HG03045 (cell line): ENCODE data around the gene FOXP1.

Source experiments
- ATAC-seq: cut with Tn5 transposase; IDR thresholded peaks from one replicate; pipeline ENCODE4 v1.9.1; 2021; ENCODE audit warnings: mild to moderate bottlenecking, moderate library complexity; ENCODE audit not compliant: unreplicated experiment

Gene FOXP1

DNA sequence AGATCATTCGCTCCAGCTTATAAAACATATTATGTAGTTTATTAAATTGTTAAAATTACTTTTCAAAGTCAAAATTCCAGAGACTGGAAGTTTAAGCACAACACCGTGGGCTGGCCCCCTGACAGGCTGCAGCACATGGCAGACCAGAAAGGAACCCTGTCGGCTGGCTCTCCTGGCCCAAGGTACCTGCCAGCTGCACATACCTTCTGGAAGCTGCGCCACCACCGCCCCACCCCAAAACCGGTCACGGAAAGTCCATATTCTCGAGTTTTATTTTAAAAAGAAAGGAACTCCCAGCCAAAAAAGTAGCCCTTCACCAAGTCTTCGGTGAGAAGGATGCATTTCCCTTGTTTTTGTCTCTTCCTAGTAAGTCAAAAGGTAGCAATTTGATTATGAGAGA lies 94.6 kb downstream of the FOXP1 start:
- no peak for ATAC-seq

DNA sequence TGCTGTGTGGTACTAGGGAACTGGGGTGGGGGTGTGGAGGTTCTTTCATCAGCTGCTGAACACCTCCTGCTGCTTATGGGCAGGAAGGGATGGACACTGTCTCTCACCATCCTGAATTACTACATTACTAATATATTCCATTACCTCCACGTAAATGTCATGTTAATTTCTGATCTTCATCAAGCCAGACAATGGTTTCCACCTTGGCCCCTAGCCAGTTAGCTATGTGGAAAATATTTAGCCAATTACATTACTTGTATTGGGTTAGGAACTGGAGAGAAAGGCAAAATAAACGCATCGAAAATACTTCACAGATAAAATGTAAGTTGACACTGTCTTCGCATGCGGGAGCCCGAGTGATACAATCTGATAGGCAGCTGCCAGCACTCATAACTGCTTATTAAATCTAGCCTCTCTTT lies 95.1 kb downstream of the FOXP1 start:
- ATAC-seq = no peak

DNA sequence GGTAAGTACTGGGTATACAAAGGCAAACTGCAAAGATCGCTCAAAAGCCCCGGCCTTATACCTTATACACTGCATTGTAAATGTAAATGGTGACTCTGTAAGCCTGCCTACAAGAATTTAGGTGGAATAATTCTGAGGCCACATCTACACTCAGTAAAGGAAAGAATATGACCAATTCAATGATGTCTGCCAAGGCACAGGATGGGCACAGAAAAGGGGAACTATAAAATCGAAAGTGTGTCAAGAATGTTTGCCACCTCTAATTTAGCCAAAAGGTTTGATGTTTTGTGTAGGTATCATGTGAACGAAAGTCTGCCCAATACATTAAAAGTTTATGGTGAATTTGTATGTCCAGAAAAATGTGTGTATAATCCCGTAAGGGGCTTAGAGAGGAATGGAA lies 96.1 kb downstream of the FOXP1 start:
- ATAC-seq = no peak

DNA sequence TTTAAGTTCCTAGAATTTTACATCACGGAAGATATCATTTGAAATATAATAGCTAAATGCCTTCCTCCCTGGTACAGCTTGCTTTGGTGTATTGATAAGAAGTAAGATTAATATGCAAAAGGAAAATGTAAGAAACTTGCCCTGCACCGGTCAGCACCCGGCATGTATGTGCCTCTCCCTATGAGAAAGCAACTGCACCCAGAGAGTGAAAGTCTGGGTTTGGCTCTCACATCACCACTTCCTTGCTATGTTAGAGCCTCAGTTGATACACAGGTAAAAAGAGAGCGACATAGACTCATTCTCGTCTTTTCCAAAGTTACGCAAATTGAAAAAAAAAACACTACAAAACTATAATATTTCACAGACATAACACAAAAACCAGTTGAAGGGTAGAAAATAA lies 96.7 kb downstream of the FOXP1 start:
- ATAC-seq = no peak

DNA sequence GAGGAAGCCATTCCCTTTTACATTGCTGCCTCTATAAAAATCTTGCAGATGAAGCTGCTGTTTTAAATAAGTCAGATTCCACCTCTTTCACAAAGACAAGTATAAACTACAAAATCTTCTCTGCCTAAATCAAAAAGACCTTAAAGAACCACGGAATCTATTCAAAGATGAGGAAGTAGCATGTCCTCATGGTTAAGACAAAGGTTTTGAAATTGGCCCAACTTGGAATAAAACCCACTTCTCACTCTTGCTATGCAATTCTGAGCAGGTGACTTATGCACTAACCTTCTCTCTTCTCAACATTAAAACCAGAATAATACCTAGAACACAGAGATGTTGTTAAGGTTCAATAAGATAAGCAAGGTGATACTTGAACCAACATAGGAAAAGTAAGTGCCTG lies 97.6 kb downstream of the FOXP1 start:
- no peak for ATAC-seq

DNA sequence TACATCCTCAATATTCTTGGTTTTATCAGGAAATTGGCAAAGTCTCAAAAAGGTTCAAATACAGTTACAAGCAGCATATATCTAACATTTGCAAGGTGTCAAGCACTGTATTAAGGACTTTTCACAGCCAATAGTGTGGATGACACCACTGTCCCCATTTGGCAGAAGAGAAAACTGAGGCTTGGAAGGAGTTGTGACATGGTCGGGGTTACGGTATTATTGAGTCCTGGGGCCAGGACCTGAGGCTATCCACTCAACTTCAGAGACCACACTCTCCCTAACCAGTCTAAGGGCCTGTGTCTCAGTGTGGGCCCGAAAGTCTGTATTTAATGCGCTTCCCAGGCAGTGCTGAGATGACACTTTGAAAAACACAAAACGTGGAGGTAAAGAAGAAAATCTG lies 99.1 kb downstream of the FOXP1 start:
- no peak for ATAC-seq

DNA sequence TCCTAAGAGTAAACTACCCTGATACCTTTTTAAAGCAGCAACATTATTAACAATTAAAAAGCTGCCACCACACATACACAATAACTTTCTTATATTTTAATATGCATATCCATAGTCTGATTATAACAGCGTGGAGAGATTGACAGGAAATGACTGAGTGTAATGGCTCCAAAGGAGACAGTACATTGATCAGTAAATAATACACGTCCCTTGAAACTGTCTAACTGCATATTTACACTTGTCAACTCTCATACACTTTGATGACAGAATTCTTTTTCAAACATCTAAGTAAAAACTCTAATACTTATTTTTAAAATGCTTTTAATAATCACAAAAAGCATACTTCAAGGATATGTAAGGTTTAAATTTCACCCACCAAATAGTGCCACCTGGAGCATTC lies 99.5 kb downstream of the FOXP1 start:
- ATAC-seq = no peak

DNA sequence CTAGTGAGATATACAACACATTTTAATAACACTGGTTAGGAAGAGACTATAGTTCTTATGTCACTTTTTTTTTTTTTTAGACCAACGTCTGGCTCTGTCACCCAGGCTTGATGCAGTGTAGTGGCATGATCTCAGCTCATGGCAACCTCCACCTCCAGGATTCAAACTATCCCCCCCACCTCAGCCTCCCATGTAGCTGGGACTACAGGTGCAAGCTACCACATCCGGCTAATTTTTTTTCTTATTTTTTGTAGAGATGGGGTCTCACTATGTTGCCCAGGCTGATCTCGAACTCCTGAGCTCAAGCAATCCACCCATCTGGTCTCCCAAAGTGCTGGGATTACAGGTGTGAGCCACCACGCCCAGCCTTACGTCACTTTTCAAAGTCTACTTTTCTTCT lies 100.8 kb downstream of the FOXP1 start:
- no peak for ATAC-seq

DNA sequence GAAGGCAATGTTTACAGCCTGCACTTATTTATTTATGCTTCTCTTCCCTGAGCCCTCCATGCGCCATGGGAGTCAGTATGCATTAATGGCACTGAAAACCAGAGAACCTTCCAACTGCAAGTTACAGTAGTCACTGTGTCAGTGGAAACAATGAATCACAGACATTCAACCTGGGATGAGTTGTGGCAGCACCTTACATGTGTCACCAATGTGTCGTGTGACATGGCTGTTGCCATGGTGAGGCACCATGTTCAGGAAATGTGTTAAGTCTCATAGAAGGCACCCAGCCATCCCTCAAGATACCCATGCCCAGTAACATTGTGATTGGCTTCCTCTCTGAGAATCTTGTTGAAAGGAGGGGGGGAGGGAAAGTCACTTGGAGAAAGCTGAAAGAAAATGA lies 105.0 kb downstream of the FOXP1 start:
- no peak for ATAC-seq

DNA sequence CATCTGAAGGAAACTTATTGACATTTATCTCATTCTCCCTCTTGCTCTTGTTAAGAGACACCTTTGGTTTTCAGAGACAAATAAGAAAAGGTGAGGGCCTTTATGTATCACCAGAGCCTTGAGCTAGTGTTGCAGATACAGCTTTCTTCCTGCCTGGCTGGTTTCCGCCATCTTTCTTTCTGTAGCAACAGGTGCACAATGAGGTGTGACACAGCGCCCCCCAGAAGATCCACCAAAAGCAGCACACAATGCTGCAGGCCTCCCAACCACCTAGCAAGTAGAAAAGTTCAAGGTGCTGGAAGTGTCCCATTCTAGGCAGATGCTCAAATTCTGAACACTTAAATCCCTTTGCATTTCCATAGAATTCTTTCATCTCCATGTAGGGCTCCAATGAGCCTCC lies 106.6 kb downstream of the FOXP1 start:
- no peak for ATAC-seq

DNA sequence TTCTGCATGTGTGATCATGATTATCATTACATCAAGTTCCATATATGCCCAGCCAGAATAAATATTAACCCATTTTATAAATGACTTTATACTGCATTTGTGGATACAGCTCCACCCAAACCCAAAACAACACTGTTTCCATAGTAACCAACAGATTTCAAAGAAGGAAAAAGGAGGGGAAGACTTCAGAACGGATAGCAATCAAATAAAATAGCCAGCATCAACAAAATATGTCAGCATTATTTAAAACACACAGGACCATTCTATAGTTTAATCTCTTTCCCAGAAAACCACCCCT lies 114.4 kb downstream of the FOXP1 start:
- ATAC-seq = no peak

DNA sequence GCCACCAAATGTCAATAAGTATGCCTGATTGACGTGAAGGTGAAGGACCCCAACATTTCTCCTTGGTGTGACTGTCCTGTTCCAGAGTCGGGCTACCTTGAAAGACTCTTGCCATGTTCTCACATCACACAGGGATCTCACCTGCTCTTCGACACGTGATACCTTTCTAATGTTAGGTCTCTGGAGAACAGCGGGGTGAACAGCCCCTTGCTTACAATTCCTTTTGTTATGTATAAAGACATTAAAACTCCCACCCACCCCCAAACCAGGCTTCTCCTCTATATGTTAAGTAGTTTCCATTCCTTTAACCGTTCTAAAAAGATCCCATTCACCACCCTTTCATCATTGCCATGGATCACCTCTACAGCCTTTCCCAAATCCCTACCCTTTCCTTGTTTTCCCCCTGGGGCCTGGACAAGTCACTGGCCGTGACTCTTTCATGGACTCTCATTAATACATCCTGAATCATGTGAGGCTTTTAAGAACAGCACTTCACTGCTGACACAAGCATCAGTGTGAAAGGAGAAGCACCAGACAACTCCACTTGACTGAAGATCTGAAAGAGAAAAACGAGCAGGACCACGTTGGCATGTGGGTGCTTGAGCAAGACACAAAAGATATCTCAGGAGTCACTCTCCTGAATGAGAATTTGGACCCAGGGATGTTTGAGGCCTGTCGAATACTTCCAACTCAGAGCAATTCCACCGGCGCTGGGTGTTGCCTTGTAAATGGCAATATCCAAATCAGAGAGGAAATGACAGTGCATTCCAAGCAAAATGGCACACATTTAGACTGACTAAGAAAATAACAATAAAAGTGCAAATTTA lies 115.0 kb downstream of the FOXP1 start:
- ATAC-seq = no peak

DNA sequence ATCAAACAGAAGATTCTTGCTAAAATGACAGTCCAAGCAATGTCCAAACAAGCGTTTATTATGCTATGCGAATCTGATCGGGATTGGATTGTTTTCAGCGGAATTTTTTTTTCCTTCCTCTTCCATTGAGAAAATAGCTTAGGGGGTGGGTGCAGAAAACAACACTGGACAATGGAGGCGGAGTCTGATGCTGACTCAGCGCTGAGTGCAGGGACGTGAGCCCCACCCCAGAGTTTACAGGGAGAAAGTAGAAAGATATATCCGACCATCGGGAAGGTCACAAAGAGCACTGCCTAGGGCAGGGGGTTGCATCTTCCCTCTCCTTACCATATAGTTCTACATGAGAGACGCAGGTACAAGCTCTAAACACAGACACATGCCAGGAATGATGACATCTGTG lies 117.0 kb downstream of the FOXP1 start:
- no peak for ATAC-seq

DNA sequence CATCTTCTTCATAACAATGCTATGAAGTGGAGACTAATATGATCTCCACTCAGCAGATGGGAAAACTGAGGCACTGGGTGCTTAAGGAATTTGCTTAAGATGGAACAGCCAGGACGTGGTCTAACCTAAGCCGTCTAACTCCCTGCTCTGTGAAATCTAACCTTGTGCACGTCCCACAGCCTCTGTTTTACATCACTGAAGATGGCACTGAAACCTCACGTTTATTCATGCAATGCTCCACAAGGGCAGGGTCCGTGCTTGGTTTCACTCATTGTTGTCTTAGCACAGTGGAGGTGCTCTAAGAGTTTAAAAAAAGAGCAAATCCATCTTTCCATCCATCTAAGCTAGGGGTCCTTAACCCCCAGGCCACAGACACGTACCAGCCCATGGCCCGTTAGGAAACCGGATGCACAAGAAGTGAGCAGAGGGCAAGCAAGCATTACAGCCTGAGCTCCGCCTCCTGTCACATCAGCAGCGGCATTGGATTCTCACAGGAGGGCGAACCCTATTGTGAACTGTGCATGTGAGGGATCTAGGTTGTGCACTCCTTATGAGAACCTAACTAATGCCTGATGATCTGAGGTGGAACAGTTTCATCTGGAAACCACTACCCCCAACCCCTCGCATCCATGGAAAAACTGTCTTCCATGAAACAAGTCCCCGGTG lies 118.0 kb downstream of the FOXP1 start:
- ATAC-seq = no peak

DNA sequence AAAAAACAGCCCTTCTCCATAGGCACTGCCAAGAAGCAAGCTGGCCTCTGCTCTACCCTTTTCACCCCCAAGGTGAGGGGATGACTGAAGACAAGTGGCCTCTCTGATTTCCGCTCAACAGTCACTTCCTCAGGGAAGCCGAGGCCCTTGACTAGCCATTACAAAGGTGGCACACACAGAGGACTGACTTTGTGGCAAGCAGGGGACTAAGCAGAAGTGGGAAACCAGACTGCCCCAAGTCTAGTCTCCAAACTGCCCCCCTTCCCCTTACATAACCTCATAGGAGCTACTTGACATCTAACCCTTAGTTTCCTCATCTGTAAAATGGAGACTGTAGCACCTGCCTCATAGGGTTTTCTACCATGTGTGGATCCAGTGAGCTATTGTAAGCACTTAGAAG lies 118.9 kb downstream of the FOXP1 start:
- no peak for ATAC-seq

DNA sequence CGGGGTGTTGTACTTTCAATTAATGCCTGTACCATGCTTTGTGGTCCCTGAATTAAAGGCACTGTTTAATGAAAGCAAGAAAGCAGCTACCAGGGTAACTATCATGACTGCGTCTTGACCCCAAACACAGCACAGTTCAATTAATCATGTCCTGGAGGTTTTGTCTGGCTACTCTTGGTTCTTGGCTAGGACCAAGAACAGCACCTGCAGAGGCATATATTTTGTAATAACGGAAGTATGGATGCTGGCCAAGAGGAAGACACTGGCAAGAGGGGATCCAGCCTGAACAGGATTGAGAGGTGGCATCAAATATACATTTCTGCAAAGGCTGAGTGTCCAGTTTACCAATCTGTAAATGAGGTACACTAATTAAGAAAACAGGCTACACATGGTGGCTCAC lies 119.9 kb downstream of the FOXP1 start:
- no peak for ATAC-seq

DNA sequence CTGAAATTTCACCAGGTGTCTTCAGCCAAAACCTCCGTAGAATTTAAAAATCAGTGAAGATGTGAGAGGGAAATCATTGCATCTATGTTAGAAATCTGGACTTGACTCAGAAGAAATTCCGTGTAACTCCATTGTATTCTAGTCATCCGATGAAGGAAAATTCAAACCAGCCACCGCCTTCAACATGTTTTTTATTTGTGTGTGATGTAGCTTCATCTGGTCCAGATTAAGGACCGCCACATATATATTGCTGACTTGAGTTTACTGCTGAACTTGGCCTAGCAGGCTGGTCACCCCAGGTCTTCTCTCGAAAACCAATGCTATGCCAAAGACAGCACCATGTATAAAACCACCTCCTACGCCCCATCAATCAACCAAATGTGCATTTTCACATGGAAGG lies 120.9 kb downstream of the FOXP1 start:
- ATAC-seq = no peak

DNA sequence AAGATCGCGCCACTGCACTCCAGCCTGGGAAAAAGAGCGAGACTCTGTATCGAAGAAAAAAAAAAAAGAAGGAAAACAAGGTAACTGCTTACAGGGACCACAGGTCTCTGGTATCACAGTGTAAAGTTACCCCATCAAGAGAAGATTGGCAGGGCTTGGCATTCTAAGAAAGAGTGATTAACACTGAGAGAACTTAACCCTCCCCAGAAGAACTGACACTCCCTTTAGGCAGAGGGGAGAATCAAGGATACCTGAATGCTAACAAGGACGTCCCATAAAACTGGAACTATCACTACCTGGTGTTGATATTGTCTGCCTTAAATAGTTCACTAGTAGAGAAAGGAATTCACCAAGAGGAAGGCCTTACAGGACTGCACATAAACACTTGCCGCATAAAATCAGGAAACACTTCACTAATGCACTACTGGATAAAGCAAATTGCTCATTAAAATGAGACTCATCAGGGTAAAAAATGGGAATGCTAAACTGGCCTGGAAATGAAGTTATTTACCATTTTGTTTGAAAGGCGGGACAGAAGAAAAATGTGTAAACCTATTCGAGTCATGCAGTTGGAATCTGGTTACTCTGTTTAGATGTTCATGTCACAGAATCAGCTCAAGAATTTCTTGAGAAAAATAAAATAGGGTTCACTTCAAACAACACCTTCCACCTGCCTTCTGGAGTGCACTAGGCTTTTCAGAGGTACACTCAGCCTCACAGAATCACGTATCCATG lies 121.6 kb downstream of the FOXP1 start:
- no peak for ATAC-seq

DNA sequence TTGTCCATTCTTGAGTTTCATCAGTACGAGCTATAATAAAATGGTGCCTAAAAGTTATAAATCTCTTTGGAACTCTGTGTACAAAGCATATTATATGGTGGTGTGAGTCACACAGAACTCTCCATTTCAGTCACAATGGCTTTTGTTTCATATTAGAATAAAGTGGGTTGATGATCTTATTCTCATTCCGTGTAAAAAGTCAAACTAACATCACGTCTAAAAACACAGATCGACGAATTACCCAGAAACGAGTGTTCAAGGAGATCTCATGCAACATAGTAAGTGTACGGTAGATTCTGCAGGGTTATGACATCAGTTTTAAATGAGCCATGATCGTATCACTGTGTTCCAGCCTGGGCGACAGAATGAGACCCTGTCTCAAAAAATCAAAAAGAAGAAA lies 122.4 kb downstream of the FOXP1 start:
- ATAC-seq = no peak

DNA sequence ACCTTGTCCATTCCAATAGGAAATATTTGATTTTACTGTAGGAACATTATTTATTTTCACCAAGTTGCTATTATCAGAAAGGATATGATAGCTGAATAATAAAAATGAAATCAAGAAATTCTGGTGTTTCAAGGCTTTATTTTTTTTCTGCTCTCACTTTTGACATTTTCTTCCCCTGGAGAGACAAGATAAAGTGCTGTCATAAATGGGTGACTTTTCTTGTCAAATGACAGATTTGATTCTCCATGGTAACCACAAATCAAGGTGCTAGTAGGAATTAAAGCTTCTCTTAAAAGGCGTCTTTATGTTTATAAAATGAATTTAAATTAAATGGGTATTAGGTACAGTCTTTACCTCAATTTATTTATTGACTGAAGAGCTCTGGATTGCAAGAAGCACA lies 124.6 kb downstream of the FOXP1 start:
- no peak for ATAC-seq

DNA sequence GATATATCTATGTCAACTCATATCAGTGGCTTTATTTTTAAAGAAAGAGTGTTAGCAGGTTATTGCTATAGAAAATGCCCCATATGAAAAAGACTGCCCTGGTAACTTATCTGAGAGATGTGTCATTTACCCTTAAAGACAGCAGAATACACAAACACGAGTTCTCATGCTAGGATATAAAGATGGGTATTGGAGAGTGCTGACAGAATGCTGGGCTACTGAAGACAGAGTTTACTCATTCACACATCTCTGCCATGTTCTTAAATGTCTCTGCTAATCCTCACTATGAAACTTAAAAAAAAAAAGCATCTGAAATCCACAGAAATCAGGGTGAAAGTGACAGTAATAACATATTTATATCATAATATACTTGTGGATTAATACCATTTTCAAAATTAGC lies 126.7 kb downstream of the FOXP1 start:
- no peak for ATAC-seq

DNA sequence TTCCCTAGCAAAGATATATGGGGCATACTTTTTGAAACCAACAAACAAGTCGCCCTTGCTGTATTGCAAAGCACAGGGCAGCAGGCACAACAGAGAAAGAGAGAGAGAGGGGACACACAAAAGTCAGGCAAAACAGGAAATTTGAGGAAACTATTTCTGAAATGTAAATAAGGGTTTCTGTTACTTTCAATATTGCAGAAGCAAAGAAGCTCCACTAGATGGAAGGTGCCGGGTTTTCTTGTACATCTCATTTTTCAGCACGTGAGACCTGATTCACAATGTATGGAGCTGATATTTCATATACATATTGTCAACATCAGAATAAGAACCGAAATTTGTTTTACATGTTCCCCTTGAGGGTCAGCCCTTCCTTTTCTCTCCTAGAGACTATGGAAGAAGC lies 127.4 kb downstream of the FOXP1 start:
- ATAC-seq = no peak
